OCI-LY7 (cell line): Measurements from ENCODE around the gene TGFB1. TPM values are rescaled to one million over a fixed set of nuclear protein-coding genes. Genes with fewer than 3 reads are reported as not detected.

Experiments used
- BruUV-seq: library from RNA; stranded (reverse); fragments of 400-500 nt; replicated peaks from 2 replicates; lab custom pipeline; 2021; lab: Mats Ljungman, UMichigan
- CTCF ChIA-PET: fragments of 300-600 bp; sonication (Branson Sonifier 250); formaldehyde crosslinking; loops from one replicate; lab custom pipeline; 2022; ENCODE audit warnings: antibody characterized with exemption; ENCODE audit not compliant: unreplicated experiment; lab: Charles Lee
- POLR2A ChIA-PET: fragments of 300-600 bp; sonication (Branson Sonifier 250); formaldehyde crosslinking; loops from one replicate; lab custom pipeline; 2022; ENCODE audit warnings: antibody characterized with exemption; lab: Charles Lee
- DNase-seq: peaks from one replicate; pipeline ENCODE4 v3.0.0-alpha.2; 2015; ENCODE audit warnings: low spot score
- H2AFZ ChIP-seq: fragments of 200-600 bp; sonication (generic), shearing (Covaris generic); 2 replicates; pipeline ENCODE4 v1.6.1; 2014; ENCODE audit warnings: mild to moderate bottlenecking, antibody characterized with exemption, low read length, moderate library complexity
- H3K27ac ChIP-seq: fragments of 200-600 bp; sonication (generic); 2 replicates; pipeline ENCODE4 v1.5.1; 2014; ENCODE audit warnings: mixed run types, low read depth, mild to moderate bottlenecking, moderate library complexity, low read length, inconsistent platforms; ENCODE audit not compliant: poor library complexity, severe bottlenecking
- H3K36me3 ChIP-seq: fragments of 200-600 bp; sonication (generic); 2 replicates; pipeline ENCODE4 v1.6.1; 2014; ENCODE audit warnings: mild to moderate bottlenecking, antibody characterized with exemption, low read length, moderate library complexity, mixed read lengths; ENCODE audit not compliant: insufficient read depth
- H3K4me1 ChIP-seq: fragments of 200-600 bp; sonication (generic); 2 replicates; pipeline ENCODE4 v1.5.1; 2014; ENCODE audit warnings: mild to moderate bottlenecking, low read length; ENCODE audit not compliant: insufficient read depth, poor library complexity, severe bottlenecking
- H3K4me2 ChIP-seq: fragments of 200-600 bp; sonication (generic); 2 replicates; pipeline ENCODE4 v1.6.1; 2014; ENCODE audit warnings: mild to moderate bottlenecking, low read length
- H3K4me3 ChIP-seq: fragments of 200-600 bp; sonication (generic); 2 replicates; pipeline ENCODE4 v1.5.1; 2014; ENCODE audit warnings: mild to moderate bottlenecking, low read depth, low read length; ENCODE audit not compliant: poor library complexity, severe bottlenecking
- H3K79me2 ChIP-seq: fragments of 200-600 bp; sonication (generic); 2 replicates; pipeline ENCODE4 v1.6.1; 2016; ENCODE audit warnings: low read depth, mild to moderate bottlenecking, low read length, moderate library complexity, mixed read lengths; ENCODE audit not compliant: insufficient read depth
- H3K9me2 ChIP-seq: fragments of 200-600 bp; sonication (generic); 2 replicates; pipeline ENCODE4 v1.6.1; 2016; ENCODE audit warnings: mild to moderate bottlenecking, low read length, mixed read lengths; ENCODE audit not compliant: insufficient read depth
- H3K9me3 ChIP-seq: fragments of 200-600 bp; sonication (generic); 2 replicates; pipeline ENCODE4 v1.6.1; 2014; ENCODE audit warnings: mild to moderate bottlenecking, mixed run types, low read length, mixed read lengths
- H4K20me1 ChIP-seq: fragments of 200-600 bp; sonication (generic); 2 replicates; pipeline ENCODE4 v1.6.1; 2014; ENCODE audit warnings: mild to moderate bottlenecking, antibody characterized with exemption, low read length, moderate library complexity, mixed read lengths; ENCODE audit not compliant: insufficient read depth
- CTCF ChIP-seq: fragments of 200-600 bp; sonication (generic); conservative IDR thresholded peaks from 2 replicates; pipeline ENCODE4 v1.5.1; 2014; ENCODE audit warnings: mild to moderate bottlenecking, antibody characterized with exemption, low read length, moderate library complexity, mixed read lengths
- EZH2phosphoT487 ChIP-seq: fragments of 200-600 bp; sonication (generic); IDR thresholded peaks from 2 replicates; pipeline ENCODE4 v1.6.1; 2018; ENCODE audit warnings: low read depth, borderline replicate concordance, mild to moderate bottlenecking, mixed run types, antibody characterized with exemption, low read length, moderate library complexity, mixed read lengths
- intact Hi-C: fragments of 100-400 bp; cut with micrococcal nuclease; formaldehyde crosslinking; loops from one replicate; pipeline ENCODE4 v1.10.0; 2022; ENCODE audit not compliant: unreplicated experiment
- total RNA-seq, 2 experiments: library from RNA; depleted of rRNA in 1 of 2; stranded (reverse); fragments of >200 nt in 1 of 2; shearing (Covaris generic) in 1 of 2; gene quantifications; 2 replicates each; pipeline ENCODE4 v1.2.3, GENCODE V29; 2014 to 2022

The TGFB1 gene
- total RNA-seq, 2 experiments from 2014 or later: 15.5 to 88.8 TPM

GRCh38 chr19:41332000-41332399 lies 21.7 kb downstream of the TGFB1 start:
- CTCF ChIA-PET: no interaction called here
- Histone ChIP-seq H3K79me2 (no peaks in the 10 kb centered on the region), H3K9me2 (no peaks in the 10 kb centered on the region), H2AFZ (no peak overlapping the region), H3K36me3 (peaks cover 80% of the 10 kb centered on the region), H4K20me1 (no peaks in the 10 kb centered on the region), H3K4me1 (peaks cover 25% of the 10 kb centered on the region), H3K9me3 (no peaks in the 10 kb centered on the region), H3K4me2 (no peak overlapping the region), H3K27ac (no peak overlapping the region), H3K4me3 (no peak overlapping the region)
- intact Hi-C loops: no loop called here
- no peak for DNase-seq
- TF ChIP-seq CTCF (no peak), EZH2phosphoT487 (no peak)
- POLR2A ChIA-PET: no interaction called here
- no TSS peak for BruUV-seq

- H3K36me3 ChIP-seq: peaks cover 72% of the 10 kb centered on the region
These were observed 22.6 kb downstream of the TGFB1 start for GRCh38 chr19:41330946-41331678.

More at GRCh38 chr19:41330946-41331678, 22.6 kb downstream of the TGFB1 start:
- no peak for TF ChIP-seq CTCF
- no peak for TF ChIP-seq EZH2phosphoT487
- H3K9me3 ChIP-seq: no peaks in the 10 kb centered on the region
- H3K79me2 ChIP-seq: no peaks in the 10 kb centered on the region
- H3K4me2 ChIP-seq: no peak overlapping the region
- no peak overlapping the region for H3K27ac ChIP-seq
- peaks cover 34% of the 10 kb centered on the region for H3K4me1 ChIP-seq
- no TSS peak for BruUV-seq
- no peak for DNase-seq
- H3K9me2 ChIP-seq: no peaks in the 10 kb centered on the region
- no peaks in the 10 kb centered on the region for H4K20me1 ChIP-seq
- ChIA-PET CTCF (no interaction called here), POLR2A (no interaction called here)
- intact Hi-C loops: no loop called here
- no peak overlapping the region for H3K4me3 ChIP-seq
- no peak overlapping the region for H2AFZ ChIP-seq
